HG02970 (cell line): Measurements from ENCODE around the gene MARVELD1.

Source experiments
- ATAC-seq: cut with Tn5 transposase; IDR thresholded peaks from one replicate; pipeline ENCODE4 v1.9.1; 2021; ENCODE audit warnings: mild to moderate bottlenecking, moderate library complexity, moderate number of reproducible peaks; ENCODE audit not compliant: unreplicated experiment, low FRiP score

MARVELD1 gene

GRCh38 chr10:97748116-97748515 is 34.6 kb downstream of the MARVELD1 start:
- ATAC-seq: no peak

DNA sequence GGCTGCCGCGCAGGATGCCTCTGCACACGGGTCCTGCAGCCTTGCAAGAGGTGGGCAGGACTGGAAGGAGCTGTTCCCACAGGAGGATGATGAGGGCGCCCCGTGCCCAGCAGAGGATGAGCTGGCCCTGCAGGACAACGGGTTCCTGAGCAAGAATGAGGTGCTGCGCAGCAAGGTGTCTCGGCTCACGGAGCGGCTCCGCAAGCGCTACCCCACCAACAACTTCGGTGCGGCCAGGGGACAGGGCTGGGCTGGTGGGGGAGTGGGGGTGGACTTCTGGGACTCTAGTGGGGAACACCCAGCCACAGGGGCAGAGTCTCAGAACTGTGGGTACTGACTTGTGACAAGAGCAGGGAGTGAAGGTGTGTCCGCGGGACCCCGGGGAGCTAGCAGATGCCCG is 39.4 kb downstream of the MARVELD1 start:
- ATAC-seq: no peak

DNA sequence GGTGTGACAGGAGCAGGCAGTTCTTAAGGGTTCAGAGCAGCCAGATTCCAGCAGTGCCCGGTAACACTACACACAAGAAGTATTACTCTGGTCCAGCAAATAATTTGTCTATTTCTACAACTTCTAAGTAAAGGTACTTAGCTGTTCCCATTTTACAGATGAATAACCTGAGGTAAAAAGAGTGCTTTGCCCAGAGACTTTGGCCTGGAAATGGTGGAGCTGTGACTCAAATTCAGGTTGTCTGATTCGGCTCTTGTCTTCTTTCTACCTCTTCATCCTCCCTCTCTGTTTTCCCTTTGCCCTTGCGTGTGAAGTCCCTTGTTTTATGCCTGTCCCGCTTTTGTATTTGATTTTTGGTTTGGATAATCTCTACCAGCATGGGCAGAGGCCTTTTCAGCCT is 41.2 kb downstream of the MARVELD1 start:
- no peak for ATAC-seq

GRCh38 chr10:97755718-97756117 is 42.2 kb downstream of the MARVELD1 start:
- no peak for ATAC-seq

GRCh38 chr10:97757471-97757870 is 43.9 kb downstream of the MARVELD1 start:
- ATAC-seq: no peak

GRCh38 chr10:97759158-97759887 is 45.8 kb downstream of the MARVELD1 start:
- no peak for ATAC-seq

- ATAC-seq: no peak
These were observed 46.4 kb downstream of the MARVELD1 start for GRCh38 chr10:97759946-97760345.

DNA sequence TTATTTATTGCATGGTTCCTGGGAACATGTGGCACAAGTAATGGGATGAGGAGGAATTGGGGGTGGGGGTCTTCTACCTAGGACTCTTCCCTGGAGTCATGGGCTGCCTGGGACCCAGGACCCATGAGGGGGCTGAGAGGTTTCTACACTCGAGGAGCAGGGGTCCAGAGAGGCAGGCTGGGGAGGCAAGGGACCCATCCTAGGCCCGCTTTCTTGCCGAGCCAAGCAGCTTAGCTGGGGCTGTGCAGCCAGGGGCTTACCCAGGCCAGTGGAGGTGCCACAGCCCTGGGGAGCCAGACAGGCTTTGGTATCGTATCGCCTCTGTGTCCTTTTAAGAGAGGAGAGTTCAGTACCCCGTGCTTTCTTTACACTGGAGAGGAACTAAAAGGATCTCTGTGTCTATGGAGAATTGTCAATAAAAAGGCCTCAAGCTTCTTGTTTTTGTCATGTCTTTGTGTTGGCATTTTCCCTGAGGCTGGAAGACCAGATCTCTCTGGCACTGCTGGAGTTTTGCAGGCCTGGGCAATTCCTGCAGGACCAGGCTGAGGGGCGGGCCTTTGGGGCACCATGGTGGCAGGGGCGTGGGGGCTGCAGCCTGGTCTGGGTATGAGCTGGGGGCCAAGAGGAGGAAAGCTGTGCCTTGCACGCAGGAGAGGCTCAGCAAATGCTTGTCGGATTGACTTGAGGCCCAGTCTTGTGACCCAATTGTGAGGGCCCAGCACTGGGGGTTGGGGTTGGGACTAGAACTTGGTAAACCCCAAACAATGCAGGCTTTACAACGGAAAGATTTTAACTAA is 47.1 kb downstream of the MARVELD1 start:
- ATAC-seq: no peak

DNA sequence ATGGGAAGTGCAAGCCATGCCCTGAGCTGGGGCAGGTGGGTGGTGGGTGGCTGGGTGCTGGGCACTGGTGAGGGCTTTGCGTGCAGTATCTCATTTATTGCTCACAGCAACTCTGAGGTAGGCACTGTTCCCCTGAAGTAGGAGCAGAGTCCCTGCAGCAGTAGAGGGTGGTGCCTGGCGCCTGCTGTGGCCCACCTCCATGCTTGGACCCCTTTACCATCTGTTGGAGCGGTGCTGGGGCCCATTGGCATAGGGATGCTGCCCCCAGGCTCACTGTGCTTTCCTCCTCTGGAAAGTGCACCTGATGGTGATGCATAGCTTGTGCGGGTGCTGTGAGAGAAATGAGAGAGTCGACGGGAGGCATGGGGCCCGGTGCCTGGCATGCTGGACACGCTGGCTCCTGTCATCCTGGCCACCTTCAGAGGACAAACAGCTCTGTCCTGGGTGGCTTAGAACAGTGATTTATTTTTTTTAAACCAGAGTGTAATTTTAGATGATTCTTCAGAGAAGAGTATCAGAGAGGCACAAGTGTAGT is 47.9 kb downstream of the MARVELD1 start:
- ATAC-seq: no peak

DNA sequence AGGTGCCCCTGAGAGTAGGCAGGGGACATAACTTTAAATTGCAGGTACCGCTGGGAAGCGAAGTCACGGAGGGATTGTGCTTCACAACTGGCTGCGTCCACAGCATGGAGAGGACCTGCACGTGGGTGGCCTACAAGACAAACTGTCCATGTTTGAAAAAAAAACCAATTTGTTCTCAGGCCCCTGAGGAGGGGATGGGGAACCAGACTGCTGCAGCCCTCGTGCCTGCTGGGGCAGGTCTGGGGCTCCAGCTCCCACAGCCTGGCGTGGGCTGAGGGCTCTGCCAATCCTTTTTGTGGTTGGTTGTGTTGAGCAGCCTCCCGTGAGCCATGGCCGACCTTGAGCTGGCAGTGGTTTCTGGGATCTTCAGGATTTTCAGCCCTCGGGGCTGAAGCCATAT is 48.5 kb downstream of the MARVELD1 start:
- no peak for ATAC-seq

GRCh38 chr10:97762816-97763215 is 49.3 kb downstream of the MARVELD1 start:
- ATAC-seq: no peak

DNA sequence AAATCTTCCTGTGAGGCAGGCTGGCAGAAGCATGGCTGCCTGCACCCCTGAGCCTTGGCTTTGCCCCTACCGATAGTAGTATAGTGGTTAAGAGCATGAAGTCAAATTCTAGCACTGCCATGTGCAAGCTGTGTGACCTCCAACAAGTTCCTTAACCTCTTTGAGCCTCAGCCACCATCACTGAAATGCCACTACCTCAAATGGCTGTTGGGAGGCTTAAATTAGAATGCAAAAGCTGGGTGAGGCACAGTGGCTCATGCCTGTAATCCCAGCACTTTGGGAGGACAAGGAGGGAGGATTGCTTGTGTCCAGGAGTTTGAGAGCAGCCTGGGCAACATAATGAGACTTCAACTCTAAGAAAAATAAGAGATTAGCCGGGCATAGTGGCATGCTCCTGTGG is 49.9 kb downstream of the MARVELD1 start:
- ATAC-seq: no peak

DNA sequence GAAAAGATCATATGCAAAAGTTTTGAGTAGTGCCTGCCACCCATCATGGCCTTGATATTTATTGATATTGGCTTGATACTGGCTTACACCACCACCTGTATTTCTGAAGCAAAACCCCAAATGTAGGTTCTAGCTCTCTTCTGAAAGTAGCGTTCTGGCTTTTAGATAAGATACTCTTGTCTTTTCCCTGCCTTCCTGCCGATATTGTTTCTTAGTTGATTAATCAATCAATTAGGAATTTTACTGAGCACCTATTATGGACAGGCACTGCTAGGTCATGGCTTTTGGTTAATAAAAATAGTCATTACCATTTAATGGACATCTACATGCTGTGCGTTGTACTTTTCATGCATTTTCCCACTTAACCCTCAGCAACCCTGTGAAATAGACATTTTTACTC is 50.4 kb downstream of the MARVELD1 start:
- ATAC-seq: no peak

- no peak for ATAC-seq
These were observed 51.0 kb downstream of the MARVELD1 start for GRCh38 chr10:97764519-97764931.

DNA sequence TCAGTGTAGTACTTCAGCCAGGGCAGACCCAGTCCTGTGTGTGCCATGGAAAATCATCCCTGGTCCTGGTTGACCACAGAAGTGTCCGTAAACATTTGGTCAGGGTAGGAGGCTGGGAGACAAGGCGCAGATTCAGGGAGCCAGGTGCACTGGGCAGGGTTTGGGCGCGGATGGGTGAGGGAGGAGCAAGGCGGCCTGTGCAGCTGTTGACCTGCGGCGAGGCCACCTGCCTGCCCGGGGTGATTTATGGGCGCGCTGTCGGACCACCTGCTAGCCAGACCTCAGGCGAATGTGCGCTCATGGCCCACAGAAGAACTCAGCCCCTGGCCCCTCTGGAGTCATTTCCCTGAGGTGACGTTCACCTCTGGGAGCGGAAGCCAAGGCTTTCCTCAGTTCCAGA is 51.7 kb downstream of the MARVELD1 start:
- no peak for ATAC-seq

GRCh38 chr10:97766106-97766810 is 52.7 kb downstream of the MARVELD1 start:
- no peak for ATAC-seq

- no peak for ATAC-seq
These were observed 53.7 kb downstream of the MARVELD1 start for GRCh38 chr10:97766996-97767924.
